GM21367 (cell line): ENCODE results near the gene AFG1L.
"Not testable (repeated sequence)": the region's sequence is repeated elsewhere in the genome, so short reads cannot be mapped to it uniquely, and the experiment has no call there.

Source experiments
- ATAC-seq: cut with Tn5 transposase; IDR thresholded peaks from one replicate; pipeline ENCODE4 v1.9.1; 2021; ENCODE audit not compliant: unreplicated experiment

AFG1L gene

GRCh38 chr6:108550256-108550655, 255.4 kb downstream of the AFG1L start:
- no peak for ATAC-seq

DNA sequence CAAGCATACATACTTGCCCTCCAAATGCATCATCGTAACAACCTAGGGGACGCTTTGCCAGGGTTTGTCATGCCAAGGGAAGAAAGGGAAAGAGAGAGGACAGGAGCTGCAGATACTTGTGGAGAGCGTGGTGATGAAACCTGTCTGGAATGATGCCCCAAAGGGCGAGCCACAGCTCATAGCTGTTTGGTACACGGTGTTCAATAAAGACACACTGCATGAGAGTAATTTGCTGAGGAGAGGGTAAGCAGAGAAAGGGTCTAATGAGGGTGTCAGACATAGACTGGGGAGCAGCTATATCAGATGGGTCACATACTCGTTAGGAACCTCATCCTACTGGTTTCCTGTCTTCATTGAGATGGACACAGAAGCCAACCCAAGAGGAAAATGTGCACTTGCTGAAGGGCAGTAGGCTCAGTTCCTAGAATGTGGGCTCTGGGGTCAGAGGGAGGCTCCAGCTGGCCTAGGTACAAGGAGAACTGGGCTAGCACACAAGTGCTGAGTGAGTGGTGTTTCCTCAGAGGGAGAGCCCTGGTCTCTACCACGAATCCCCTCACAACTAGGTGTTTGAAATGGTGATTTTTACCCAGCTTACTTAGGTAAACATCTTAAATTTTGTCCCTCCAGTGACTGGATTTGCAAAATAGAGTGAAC, 260.7 kb downstream of the AFG1L start:
- no peak for ATAC-seq

GRCh38 chr6:108556250-108556649, 261.4 kb downstream of the AFG1L start:
- ATAC-seq: no peak

DNA sequence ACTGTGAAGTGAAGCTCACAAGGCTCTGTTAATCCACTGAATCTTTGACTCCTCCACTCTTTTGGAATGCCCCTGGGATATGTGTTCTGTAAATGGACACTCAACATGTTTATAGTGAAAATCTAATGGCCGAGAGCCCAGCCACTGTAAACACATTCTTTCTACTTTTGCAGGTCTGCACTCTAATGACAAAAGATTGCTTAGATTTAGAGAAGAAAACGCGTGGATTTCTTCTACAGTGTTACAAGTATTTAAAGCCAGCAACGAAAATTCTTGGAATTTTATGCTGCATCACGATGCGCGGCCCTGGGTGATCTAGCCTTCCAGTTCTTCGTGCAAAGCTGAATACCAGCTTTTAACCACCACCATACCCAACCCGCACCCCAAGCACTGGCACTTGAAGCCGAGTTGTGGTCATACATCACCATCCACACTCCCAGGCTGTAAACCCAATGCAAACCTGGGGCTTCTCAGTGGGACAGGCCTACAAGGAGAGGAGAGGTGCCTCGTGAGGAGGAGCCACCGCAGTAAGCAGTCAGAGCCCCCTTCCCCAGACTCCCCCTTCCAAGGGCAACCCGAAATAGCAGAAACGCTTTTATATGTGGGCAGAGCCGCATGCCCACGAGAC, 262.1 kb downstream of the AFG1L start:
- no peak for ATAC-seq

GRCh38 chr6:108557494-108558371, 262.9 kb downstream of the AFG1L start:
- no peak for ATAC-seq

GRCh38 chr6:108558372-108559096, 263.7 kb downstream of the AFG1L start:
- ATAC-seq: peak; percentile 63

DNA sequence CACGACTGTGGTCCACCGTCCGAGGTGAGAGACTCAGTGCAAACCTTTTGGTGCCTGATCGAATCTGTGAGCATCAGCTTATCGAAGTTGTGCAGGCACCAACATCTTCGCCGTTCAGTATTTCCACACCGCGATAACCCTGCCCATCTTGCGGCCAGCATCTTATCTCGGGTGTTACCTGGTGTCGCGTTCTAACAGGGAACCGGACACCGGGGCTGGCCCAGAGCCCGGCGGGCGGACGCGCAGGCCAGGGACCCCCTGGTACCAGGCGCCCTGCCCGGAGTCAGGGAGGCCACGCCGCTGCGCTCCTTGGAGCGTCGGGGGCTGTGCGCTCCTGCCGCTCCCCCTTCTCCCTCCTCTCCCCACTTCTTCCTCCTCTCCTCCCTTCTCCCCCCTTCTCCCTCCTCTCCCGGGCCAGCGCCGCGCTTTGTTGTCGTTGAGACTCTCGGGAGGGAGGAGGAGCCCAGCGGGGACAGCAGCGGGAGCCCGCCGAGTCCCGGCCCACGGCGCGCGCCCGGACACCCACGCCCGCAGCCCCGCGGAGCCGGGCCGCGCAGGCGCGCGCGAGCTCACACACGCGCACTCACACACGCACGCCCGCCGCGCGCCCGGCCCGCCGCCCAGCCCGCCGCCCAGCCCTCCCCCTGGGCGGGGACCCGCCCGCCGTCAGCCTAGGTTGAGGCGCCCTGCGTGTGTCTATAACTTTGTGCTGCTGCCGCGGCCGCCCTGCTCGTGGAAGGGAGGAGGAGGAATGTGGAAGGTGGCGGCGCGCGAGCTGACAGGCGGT, 264.4 kb downstream of the AFG1L start:
- ATAC-seq: peak; percentile 44

DNA sequence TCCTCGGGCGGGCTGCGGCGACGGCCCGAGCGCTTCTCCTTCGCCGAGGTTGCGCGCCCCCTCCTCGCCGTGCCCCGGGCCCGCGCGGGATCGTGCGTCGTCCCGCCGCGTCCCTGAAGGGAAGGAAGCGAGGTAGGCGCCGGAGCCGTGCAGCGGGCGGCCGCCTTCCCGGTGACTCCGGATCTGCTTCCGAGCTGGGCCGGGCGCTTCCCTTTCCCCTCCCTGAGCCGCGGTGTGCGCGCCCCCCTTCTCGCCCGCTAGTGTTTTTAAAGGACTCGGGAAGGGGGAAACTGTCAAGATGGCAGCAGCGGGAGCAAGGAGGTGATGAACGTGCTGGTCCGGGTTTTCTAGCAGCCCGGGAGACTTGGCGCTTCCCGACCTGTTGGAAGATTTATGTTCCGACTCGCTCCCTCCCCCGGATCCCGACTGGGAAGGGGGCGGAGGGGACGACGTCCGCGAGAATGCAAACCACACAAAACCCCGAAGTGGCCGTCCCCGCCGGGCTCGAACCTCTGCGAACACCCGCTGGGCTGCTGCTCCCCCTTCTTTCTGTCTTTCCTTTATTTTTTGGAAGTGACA, 265.1 kb downstream of the AFG1L start:
- peak; percentile 1 for ATAC-seq

DNA sequence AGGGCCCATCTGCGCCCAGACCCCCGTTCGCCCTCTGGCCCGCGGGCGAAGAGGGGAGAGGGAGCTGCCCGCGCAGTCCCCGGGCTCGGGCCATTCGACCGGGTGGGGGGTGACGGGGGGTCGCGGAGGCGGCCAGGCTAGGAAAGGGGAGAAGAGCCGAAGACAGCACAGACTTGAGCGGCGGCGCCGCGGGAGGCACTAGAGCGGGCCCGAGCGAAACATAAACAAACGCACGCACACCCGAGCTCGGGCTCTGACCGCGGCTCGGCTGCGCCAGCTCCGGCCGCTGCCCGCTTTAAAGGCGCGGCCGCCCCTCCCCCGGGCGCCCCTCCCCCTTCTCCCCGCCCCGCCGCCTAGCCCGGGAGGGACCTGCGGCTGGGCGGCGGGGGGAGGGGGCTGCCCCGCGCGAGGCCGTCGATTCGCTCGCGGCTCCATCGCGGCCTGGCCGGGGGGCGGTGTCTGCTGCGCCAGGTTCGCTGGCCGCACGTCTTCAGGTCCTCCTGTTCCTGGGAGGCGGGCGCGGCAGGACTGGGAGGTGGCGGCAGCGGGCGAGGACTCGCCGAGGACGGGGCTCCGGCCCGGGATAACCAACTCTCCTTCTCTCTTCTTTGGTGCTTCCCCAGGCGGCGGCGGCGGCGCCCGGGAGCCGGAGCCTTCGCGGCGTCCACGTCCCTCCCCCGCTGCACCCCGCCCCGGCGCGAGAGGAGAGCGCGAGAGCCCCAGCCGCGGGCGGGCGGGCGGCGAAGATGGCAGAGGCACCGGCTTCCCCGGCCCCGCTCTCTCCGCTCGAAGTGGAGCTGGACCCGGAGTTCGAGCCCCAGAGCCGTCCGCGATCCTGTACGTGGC, 265.8 kb downstream of the AFG1L start, which contains the start of gene FOXO3:
TSS of gene FOXO3 (plus strand) at position 455 of the 846 bp plus-strand sequence. CDS start at position 747, 292 bp downstream.
- ATAC-seq: no peak

GRCh38 chr6:108561309-108561647, 266.4 kb downstream of the AFG1L start:
- ATAC-seq: not testable (repeated sequence)

DNA sequence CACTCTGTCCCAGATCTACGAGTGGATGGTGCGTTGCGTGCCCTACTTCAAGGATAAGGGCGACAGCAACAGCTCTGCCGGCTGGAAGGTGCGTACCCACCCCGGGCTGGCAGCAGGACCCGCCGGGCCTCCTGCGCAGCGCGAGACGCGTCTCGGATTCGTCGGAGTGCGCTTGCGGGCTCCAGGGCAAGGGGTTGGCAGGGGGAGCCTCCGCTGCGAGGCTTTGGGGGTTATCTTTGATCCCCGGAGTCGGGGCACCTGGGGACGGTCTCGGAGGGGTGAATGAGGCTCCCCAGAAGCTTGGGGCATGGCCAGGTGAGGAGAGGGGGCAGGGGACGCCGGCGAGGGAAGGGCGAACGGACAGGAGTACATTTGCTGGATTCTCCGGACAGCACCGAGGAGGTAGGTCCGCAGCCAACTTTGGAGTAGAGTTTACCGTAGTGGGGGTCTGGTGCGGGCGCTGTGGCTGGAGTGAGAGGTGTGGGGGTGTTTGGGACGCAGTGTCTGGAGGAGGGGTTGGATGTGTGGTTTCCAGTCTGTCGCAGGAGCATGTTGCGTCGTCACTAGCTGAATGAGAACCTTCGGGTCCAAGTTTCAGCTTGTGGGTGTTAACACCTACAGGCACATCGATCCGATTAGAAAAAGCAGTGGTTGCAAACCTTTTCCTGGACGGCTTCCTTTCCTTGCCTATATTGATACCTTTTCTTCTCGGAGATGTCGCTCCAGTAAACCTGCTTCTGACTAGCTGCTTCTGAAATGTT, 267.1 kb downstream of the AFG1L start:
- ATAC-seq: no peak

DNA sequence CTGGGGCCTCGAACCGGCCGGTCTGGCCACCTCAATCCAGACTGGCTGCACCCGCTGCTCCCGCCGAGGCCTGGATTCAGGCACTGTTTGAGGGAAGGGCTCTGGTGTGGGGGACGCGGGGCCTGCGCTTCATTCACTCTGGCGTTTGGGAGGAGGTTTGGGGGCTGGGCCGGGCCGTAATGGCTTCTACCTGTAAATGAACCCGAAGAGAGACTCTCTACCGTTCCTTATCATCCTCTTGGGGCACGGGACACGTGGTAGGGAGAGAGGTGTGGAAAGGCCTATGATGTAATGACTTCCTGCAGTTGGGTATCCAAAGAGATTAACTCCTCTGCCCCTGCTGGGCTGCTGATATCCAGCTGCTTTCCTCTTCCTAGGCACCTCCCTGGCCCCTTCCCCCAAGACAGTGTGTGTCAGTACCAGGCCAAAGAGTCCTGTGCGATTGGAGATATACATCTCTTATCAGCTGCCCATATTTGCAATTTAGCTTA, 267.7 kb downstream of the AFG1L start:
- no peak for ATAC-seq

DNA sequence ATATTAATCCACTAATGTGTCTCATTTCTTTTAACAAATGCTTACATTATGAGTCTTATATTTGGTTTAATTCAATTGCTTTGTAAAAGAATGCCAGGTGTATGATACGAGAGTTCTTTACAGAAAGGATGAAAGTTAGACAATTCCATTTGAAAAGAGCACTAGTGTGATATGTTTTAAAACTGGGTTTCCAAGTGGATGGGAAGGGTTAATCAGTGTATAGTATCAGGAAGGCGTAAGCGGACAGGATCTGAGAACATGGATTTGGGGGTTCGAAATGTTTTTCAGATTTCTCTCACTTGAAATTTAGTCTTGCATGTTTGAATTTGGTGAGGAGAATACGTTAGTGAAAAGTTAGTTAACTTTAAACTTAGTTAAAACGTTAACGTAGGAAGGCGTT, 268.4 kb downstream of the AFG1L start:
- no peak for ATAC-seq

- ATAC-seq: no peak
Measured at GRCh38 chr6:108564178-108564577, 269.3 kb downstream of the AFG1L start.

GRCh38 chr6:108565091-108565766, 270.4 kb downstream of the AFG1L start:
- ATAC-seq: peak; percentile 82

DNA sequence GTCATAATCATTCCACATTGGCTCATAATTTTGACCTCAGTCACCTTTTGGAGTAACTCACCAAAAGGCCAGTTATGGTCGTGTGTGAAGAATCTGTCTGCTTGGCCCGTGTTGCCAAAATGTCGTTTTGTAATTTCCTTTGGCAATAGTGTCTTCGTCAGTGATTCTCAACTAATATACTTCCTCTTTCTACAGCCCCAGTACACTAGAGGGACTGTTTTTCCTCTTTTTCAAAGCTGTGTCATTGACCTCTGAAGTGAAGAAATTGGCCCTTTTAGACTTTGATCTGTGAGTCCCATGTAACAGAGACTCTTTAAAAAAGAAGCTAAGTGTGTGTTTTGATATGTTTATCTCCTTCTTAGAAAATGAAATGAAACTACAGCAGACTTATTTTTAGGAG, 271.0 kb downstream of the AFG1L start:
- ATAC-seq: no peak

GRCh38 chr6:108566406-108566805, 271.6 kb downstream of the AFG1L start:
- ATAC-seq: no peak

DNA sequence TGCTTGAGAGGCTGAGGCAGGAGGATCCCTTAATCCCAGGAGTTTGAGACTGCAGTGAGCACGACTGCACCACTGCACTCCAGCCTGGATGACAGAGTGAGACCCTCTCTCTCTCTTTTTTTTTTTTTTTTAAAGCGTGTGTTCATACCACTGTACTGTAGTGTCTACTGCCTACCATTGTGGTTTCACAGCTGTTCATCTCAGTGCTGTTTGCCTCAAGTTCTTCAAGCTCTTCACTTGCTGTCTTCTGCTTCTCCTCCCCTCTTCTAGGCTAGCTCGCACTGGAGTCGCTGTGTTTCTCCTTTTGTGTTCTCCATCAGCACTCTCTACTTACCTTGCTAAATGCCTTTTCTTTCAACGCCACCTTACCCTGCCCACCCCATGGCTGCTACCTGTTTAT, 273.2 kb downstream of the AFG1L start:
- ATAC-seq: no peak
